CD4-positive, alpha-beta T cell (primary cell): Measurements from ENCODE around the gene GPR162. TPM values are rescaled to one million over a fixed set of nuclear protein-coding genes. Genes with fewer than 3 reads are reported as not detected.
A peak's percentile ranks its signal among the peaks of the same experiment; 100 is the strongest.

ENCODE experiments used
- ATAC-seq: fragments of 200-7000 bp; cut with Tn5 transposase; one replicate; pipeline ENCODE4 v1.10.0; 2022; ENCODE audit warnings: mild to moderate bottlenecking; ENCODE audit not compliant: poor library complexity
- CTCF ChIA-PET: fragments of 350-600 bp; sonication (Branson Sonifier 250); formaldehyde crosslinking; loops from one replicate; lab custom pipeline; 2021; ENCODE audit warnings: antibody characterized with exemption, inconsistent platforms; lab: Charles Lee
- POLR2A ChIA-PET: fragments of 350-600 bp; sonication (Branson Sonifier 250); formaldehyde crosslinking; loops from one replicate; lab custom pipeline; 2021; ENCODE audit warnings: antibody characterized with exemption, inconsistent platforms; lab: Charles Lee
- DNase-seq, 14 experiments: peaks; one replicate each; pipeline ENCODE4 v3.0.0-alpha.2; 2013 to 2020; ENCODE audit warnings: mixed read lengths in 2 of 14
- H3K27ac ChIP-seq, 2 donors: one replicate each; pipeline versions ENCODE4 v1.5.1 to v1.7.0; 2013; ENCODE audit warnings: low read length in 2 of 2, low read depth in 1 of 2, mild to moderate bottlenecking in 1 of 2
- H3K27me3 ChIP-seq, 2 experiments: 1 replicate in 1 of 2; 2 replicates in 1 of 2; pipeline versions ENCODE4 v1.6.1 to v1.7.0; 2013; ENCODE audit warnings: low read length in 2 of 2, control low read depth in 1 of 2, mild to moderate bottlenecking in 1 of 2, moderate library complexity in 1 of 2; ENCODE audit not compliant: insufficient read depth in 2 of 2, control insufficient read depth in 1 of 2
- H3K36me3 ChIP-seq: one replicate; pipeline ENCODE4 v1.6.1; 2013; ENCODE audit warnings: low read length, control low read depth; ENCODE audit not compliant: insufficient read depth
- H3K4me1 ChIP-seq: one replicate; pipeline ENCODE4 v1.6.1; 2013; ENCODE audit warnings: low read length, control low read depth; ENCODE audit not compliant: insufficient read depth
- H3K4me3 ChIP-seq: one replicate; pipeline ENCODE4 v1.5.1; 2013; ENCODE audit warnings: mild to moderate bottlenecking, low read length, moderate library complexity
- H3K9me3 ChIP-seq, 2 experiments: 1 replicate in 1 of 2; 2 replicates in 1 of 2; pipeline versions ENCODE4 v1.6.1 to v1.7.0; 2013; ENCODE audit warnings: low read length in 2 of 2, mild to moderate bottlenecking in 2 of 2, control low read depth in 1 of 2, moderate library complexity in 1 of 2; ENCODE audit not compliant: control insufficient read depth in 1 of 2, insufficient read depth in 1 of 2
- H3K27ac Mint-ChIP-seq: one replicate; pipeline ENCODE4 v1.8.0; 2020; ENCODE audit warnings: mixed read lengths
- H3K27me3 Mint-ChIP-seq: one replicate; pipeline ENCODE4 v1.8.0; 2021; ENCODE audit warnings: mixed read lengths
- H3K36me3 Mint-ChIP-seq: one replicate; pipeline ENCODE4 v1.8.0; 2021; ENCODE audit warnings: low read depth, mixed read lengths
- H3K4me1 Mint-ChIP-seq: one replicate; pipeline ENCODE4 v1.8.0; 2021; ENCODE audit warnings: low read depth, mixed read lengths
- H3K4me3 Mint-ChIP-seq: one replicate; pipeline ENCODE4 v1.8.0; 2020; ENCODE audit warnings: mild to moderate bottlenecking, mixed read lengths
- H3K9me3 Mint-ChIP-seq: one replicate; pipeline ENCODE4 v1.8.0; 2020; ENCODE audit warnings: mixed read lengths
- CTCF ChIP-seq: fragments of 200-600 bp; IDR thresholded peaks from one replicate; pipeline ENCODE4 v1.8.0; 2022; ENCODE audit warnings: antibody characterized with exemption, mild to moderate bottlenecking
- intact Hi-C, 2 experiments: fragments of 100-400 bp; cut with DNase I in 1 of 2; cut with micrococcal nuclease in 1 of 2; formaldehyde crosslinking; loops; one replicate each; pipeline versions ENCODE4 v1.15.1 to v1.9.0; 2023 to 2025; cut with DNase I, micrococcal nuclease
- total RNA-seq, 174 experiments: library from RNA in 2 of 174; stranded (reverse) in 2 of 174; gene quantifications; one replicate each; pipeline ENCODE4 v1.2.3 and lab custom pipeline; 2021 to 2026

The GPR162 gene
- total RNA-seq, 2 experiments from 2014 or later = not detected

GRCh38 chr12:6791931-6792520 is 29.6 kb upstream of the GPR162 start:
- no peak for ATAC-seq
- peak overlapping the region; percentile 93 for H3K27ac Mint-ChIP-seq
- peak overlapping the region; percentile 66 for H3K4me3 ChIP-seq
- peak overlapping the region; percentile 72 to 81 for H3K27ac ChIP-seq
- CTCF ChIA-PET = interaction anchor here (0.8 to 3.9 kb wide), 5 partner anchors 25 to 99 kb away, joined by 3 to 21 read pairs (median 4); partner anchors contain the start of gene MLF2
- H3K36me3 ChIP-seq = peaks cover 37% of the 10 kb centered on the region
- intact Hi-C loops = loop anchor here (2.0 to 5.0 kb wide), 2 partner anchors 17 to 185 kb away; partner anchors contain the start of gene CHD4 (in 1 of the 2)
- no peaks in the 10 kb centered on the region for H3K9me3 ChIP-seq
- POLR2A ChIA-PET = interaction anchor here (1.3 to 3.5 kb wide), 12 partner anchors 10 to 258 kb away, joined by 3 to 18 read pairs (median 12); partner anchors contain the start of genes C12orf57, CDCA3, COPS7A and GAPDH
- no peaks in the 10 kb centered on the region for H3K27me3 Mint-ChIP-seq
- H3K27me3 ChIP-seq = no peaks in the 10 kb centered on the region
- peak in 3 of 14 experiments; percentile 39 to 49 (median 46) for DNase-seq
- peak overlapping the region; percentile 96 for H3K4me3 Mint-ChIP-seq
- no peaks in the 10 kb centered on the region for H3K9me3 Mint-ChIP-seq
- H3K4me1 Mint-ChIP-seq = peaks cover 78% of the 10 kb centered on the region
- H3K4me1 ChIP-seq = peaks cover 84% of the 10 kb centered on the region
- H3K36me3 Mint-ChIP-seq = peaks cover 69% of the 10 kb centered on the region
- no peak for TF ChIP-seq CTCF

GRCh38 chr12:6792522-6793201 is 29.0 kb upstream of the GPR162 start:
- H3K36me3 ChIP-seq = peaks cover 42% of the 10 kb centered on the region
- Mint-ChIP-seq H3K4me1 (peaks cover 80% of the 10 kb centered on the region), H3K27ac (peak overlapping the region; percentile 93), H3K9me3 (no peaks in the 10 kb centered on the region), H3K36me3 (peaks cover 76% of the 10 kb centered on the region), H3K4me3 (peak overlapping the region; percentile 96), H3K27me3 (no peaks in the 10 kb centered on the region)
- CTCF ChIA-PET = interaction anchor here (0.8 to 3.9 kb wide), 4 partner anchors 33 to 98 kb away, joined by 3 to 21 read pairs (median 4); partner anchors contain the start of gene MLF2
- peak; percentile 69 for ATAC-seq
- peak overlapping the region; percentile 66 for H3K4me3 ChIP-seq
- H3K27me3 ChIP-seq = no peaks in the 10 kb centered on the region
- no peaks in the 10 kb centered on the region for H3K9me3 ChIP-seq
- intact Hi-C loops = loop anchor here (2.0 to 5.0 kb wide), 2 partner anchors 16 to 185 kb away; partner anchors contain the start of gene CHD4 (in 1 of the 2)
- POLR2A ChIA-PET = interaction anchor here (0.6 to 3.5 kb wide), 14 partner anchors 9 to 258 kb away, joined by 3 to 18 read pairs (median 9); partner anchors contain the start of genes C12orf57, CDCA3, COPS7A and GAPDH
- peak overlapping the region; percentile 72 to 81 for H3K27ac ChIP-seq
- DNase-seq = peak in 12 of 14 experiments; percentile 41 to 75 (median 58)
- no peak for TF ChIP-seq CTCF
- H3K4me1 ChIP-seq = peaks cover 79% of the 10 kb centered on the region

GRCh38 chr12:6795088-6795487 is 26.5 kb upstream of the GPR162 start:
- Mint-ChIP-seq H3K4me3 (peak overlapping the region; percentile 65), H3K27me3 (no peaks in the 10 kb centered on the region), H3K4me1 (peaks cover 78% of the 10 kb centered on the region), H3K27ac (peak overlapping the region; percentile 75), H3K9me3 (no peaks in the 10 kb centered on the region), H3K36me3 (peaks cover 91% of the 10 kb centered on the region)
- no peak for TF ChIP-seq CTCF
- POLR2A ChIA-PET = interaction anchor here (0.7 kb wide), 1 partner anchor 115 kb away, joined by 3 read pairs; no protein-coding TSS in a partner anchor
- H3K36me3 ChIP-seq = peaks cover 61% of the 10 kb centered on the region
- CTCF ChIA-PET = no interaction called here
- ATAC-seq (no peak), DNase-seq (no peak)
- H3K4me1 ChIP-seq = peaks cover 74% of the 10 kb centered on the region
- no peaks in the 10 kb centered on the region for H3K9me3 ChIP-seq
- no peak overlapping the region for H3K4me3 ChIP-seq
- intact Hi-C loops = no loop called here
- H3K27ac ChIP-seq = no peak overlapping the region
- no peaks in the 10 kb centered on the region for H3K27me3 ChIP-seq
